Measurements from ENCODE around the gene NCEH1. TPM values are rescaled to one million over a fixed set of nuclear protein-coding genes. Genes with fewer than 3 reads are reported as not detected.

The NCEH1 gene
- total and polyA plus RNA-seq, 12 donors = 8.7 to 66.4 (median 50.9) TPM

DNA sequence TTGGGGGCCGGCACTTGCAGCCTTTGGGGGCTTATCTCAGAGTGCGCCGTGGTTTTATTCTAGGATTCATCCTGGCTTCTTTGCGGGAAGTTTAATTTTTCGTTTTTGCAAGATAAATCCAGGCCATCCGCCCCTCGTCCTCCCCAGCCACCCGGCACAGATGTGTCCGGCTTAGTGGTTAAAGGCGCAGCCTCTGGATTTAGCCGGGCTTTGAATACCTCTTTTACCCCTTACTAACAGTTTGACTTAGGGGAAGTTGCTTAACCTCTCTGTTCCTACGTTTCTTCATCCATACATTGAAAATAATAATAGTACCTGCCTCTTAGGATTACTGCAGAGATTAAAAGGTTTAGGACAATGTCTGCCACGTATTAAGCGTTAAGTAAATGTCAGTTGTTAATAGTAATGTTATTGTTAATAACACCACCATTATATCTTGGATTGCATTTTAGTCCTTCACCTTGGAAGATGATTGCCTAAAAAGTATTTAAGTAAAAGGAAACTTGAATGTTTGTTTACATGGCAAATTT, 40.4 kb upstream of the NCEH1 start:
- intact Hi-C loops (cut with DNase I) = loop anchor here in 3 of 10 donors (2.0 to 5.0 kb wide), 3 partner anchors 40 to 79 kb away; partner anchors contain the start of gene NCEH1 (in 1 of the 3)
- peaks cover 0 to 11% (median 0%) of the 10 kb centered on the region in 9 donors for H3K36me3 ChIP-seq
- TF ChIP-seq, protein P1, sequence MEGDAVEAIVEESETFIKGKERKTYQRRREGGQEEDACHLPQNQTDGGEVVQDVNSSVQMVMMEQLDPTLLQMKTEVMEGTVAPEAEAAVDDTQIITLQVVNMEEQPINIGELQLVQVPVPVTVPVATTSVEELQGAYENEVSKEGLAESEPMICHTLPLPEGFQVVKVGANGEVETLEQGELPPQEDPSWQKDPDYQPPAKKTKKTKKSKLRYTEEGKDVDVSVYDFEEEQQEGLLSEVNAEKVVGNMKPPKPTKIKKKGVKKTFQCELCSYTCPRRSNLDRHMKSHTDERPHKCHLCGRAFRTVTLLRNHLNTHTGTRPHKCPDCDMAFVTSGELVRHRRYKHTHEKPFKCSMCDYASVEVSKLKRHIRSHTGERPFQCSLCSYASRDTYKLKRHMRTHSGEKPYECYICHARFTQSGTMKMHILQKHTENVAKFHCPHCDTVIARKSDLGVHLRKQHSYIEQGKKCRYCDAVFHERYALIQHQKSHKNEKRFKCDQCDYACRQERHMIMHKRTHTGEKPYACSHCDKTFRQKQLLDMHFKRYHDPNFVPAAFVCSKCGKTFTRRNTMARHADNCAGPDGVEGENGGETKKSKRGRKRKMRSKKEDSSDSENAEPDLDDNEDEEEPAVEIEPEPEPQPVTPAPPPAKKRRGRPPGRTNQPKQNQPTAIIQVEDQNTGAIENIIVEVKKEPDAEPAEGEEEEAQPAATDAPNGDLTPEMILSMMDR (IDR thresholded peaks at IDR 0.05) = no peak
- H3K27me3 ChIP-seq = no peaks in the 10 kb centered on the region
- WGBS, 2 donors = 0 to 1% methylated on average over 14 of the region's 14 CpGs
- peaks cover 0 to 31% (median 19%) of the 10 kb centered on the region in 9 donors for H3K4me1 ChIP-seq
- peak overlapping the region in 9 of 10 donors; percentile 66 to 91 (median 84) for H3K27ac ChIP-seq
- peak overlapping the region; percentile 67 to 87 (median 80) for H3K4me3 ChIP-seq
- DNase-seq (peak in 1 of 2 donors; percentile 15), ATAC-seq (peak in 4 of 8 donors; percentile 8 to 20 (median 14))
- no peaks in the 10 kb centered on the region for H3K9me3 ChIP-seq

DNA sequence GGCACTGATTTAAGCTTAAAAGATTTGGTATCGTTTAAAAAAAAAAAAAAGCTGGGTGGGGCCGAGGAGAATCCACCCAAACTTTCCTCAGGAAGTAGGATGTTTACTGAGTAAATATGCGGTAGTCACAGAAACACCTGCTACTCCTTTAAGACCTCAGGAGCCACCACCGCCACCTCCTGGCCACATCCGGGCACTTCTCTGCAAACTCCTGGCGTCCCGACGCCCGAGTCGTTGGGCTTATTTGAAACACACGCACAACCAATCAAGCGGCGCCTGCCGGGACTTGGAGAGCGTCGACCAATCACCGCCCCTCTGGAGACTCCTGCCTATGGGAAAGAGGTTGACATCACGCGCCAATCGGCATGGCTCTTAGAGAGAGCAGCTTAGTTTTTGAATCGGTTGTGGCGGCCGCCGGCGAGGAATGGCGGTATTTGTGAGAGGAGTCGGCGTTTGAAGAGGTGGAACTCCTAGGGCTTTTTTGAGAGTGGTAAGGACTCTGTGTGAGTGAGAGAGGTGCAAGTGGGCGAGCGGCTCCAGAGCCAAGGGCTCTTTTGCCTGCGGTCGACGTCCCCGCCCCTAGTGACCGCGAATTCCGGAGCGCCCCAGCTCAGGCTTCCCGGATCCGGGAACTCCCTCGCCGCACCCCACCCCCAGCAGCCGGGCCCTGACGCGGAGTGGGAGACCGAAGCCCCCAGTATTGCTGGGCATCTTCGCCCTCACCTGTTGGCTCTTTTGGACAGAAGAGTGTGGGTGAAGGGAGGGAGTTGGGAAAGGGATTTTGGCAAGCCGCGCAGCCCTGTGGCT, 39.7 kb upstream of the NCEH1 start, which contains the start of gene ECT2:
TSS of gene ECT2 (plus strand) at position 359 of the 807 bp plus-strand sequence. CDS start 3,805 bp downstream, outside the sequence.
- H3K4me1 ChIP-seq = peaks cover 0 to 31% (median 19%) of the 10 kb centered on the region in 9 donors
- H3K4me3 ChIP-seq = peak within 1 kb of the TSS; percentile 67 to 87 (median 80)
- intact Hi-C loops (cut with DNase I) = loop anchor here in 4 of 10 donors (1.0 to 5.0 kb wide), 4 partner anchors 39 to 78 kb away; partner anchors contain the start of gene NCEH1 (in 2 of the 4)
- TF ChIP-seq, protein P1 (IDR thresholded peaks at IDR 0.05) = peak; percentile 59 to 89 (median 80)
- peak within 1 kb of the TSS; percentile 11 to 91 (median 84) for H3K27ac ChIP-seq
- no peaks in the 10 kb centered on the region for H3K27me3 ChIP-seq
- ATAC-seq = peak; percentile 98 to 100 (median 99)
- 0 to 1% methylated on average over 49 of the region's 49 CpGs for WGBS, 2 donors
- DNase-seq = peak; percentile 98 to 99
- no peaks in the 10 kb centered on the region for H3K9me3 ChIP-seq
- peaks cover 0 to 5% (median 0%) of the 10 kb centered on the region in 9 donors for H3K36me3 ChIP-seq

DNA sequence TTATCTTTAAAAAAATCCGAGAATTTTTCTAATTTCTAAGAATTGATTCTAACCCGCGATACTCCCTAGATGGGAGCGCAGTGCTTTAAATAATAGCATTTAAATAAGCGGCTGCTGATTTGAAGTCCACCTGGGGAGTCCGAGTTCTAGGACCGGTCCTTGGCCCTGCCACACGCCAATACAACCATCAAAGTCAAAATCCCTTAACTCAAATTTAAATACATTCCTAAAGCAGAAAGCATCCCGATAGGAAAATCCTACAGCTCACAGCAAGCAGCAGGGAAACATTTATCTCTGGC, 39.2 kb upstream of the NCEH1 start:
- Histone ChIP-seq H3K9me3 (no peaks in the 10 kb centered on the region), H3K36me3 (no peaks in the 10 kb centered on the region), H3K4me1 (peaks cover 0 to 31% (median 19%) of the 10 kb centered on the region in 9 donors), H3K27me3 (no peaks in the 10 kb centered on the region), H3K4me3 (peak overlapping the region; percentile 32 to 87 (median 78)), H3K27ac (peak overlapping the region; percentile 11 to 91 (median 84))
- TF ChIP-seq, protein P1 (IDR thresholded peaks at IDR 0.05) = no peak
- intact Hi-C loops (cut with DNase I) = loop anchor here in 4 of 10 donors (1.0 to 5.0 kb wide), 4 partner anchors 39 to 78 kb away; partner anchors contain the start of gene NCEH1 (in 2 of the 4)
- 11 to 12% methylated on average over 9 of the region's 9 CpGs for WGBS, 2 donors
- no peak for DNase-seq
- peak in 3 of 8 donors; percentile 0 to 4 (median 1) for ATAC-seq

All from heart right ventricle (tissue), 16 donors.